Neuronal stem cell (in vitro differentiated cells): ENCODE measurements around the gene MN1.
A peak's percentile ranks its signal among the peaks of the same experiment; 100 is the strongest.

Experiments used
- DNase-seq: peaks from one replicate; pipeline ENCODE4 v3.0.0-alpha.2; 2013; ENCODE audit warnings: low spot score
- H2AFZ ChIP-seq: one replicate; pipeline ENCODE4 v1.6.1; 2013; ENCODE audit warnings: mild to moderate bottlenecking, low read length, inconsistent platforms
- H2AK5ac ChIP-seq: 2 replicates; pipeline ENCODE4 v1.6.1; 2013; ENCODE audit warnings: low read depth, mild to moderate bottlenecking, inconsistent platforms, low read length, moderate library complexity, mixed read lengths
- H2BK120ac ChIP-seq: 2 replicates; pipeline ENCODE4 v1.6.1; 2013; ENCODE audit warnings: low read depth, mild to moderate bottlenecking, inconsistent platforms, low read length, moderate library complexity, mixed read lengths
- H2BK12ac ChIP-seq: one replicate; pipeline ENCODE4 v1.6.1; 2013; ENCODE audit warnings: low read length, inconsistent platforms
- H2BK15ac ChIP-seq: 2 replicates; pipeline ENCODE4 v1.6.1; 2013; ENCODE audit warnings: mild to moderate bottlenecking, low read length, inconsistent platforms, mixed read lengths
- H2BK5ac ChIP-seq: one replicate; pipeline ENCODE4 v1.6.1; 2013; ENCODE audit warnings: inconsistent platforms, mild to moderate bottlenecking, low read length, moderate library complexity
- H3K14ac ChIP-seq: one replicate; pipeline ENCODE4 v1.6.1; 2013; ENCODE audit warnings: low read length, inconsistent platforms
- H3K18ac ChIP-seq: 2 replicates; pipeline ENCODE4 v1.6.1; 2013; ENCODE audit warnings: low read length, inconsistent platforms
- H3K23ac ChIP-seq: 2 replicates; pipeline ENCODE4 v1.6.1; 2013; ENCODE audit warnings: low read depth, mild to moderate bottlenecking, mixed read lengths, low read length, inconsistent platforms; ENCODE audit not compliant: poor library complexity
- H3K27ac ChIP-seq: replicated peaks from 3 replicates; pipeline ENCODE4 v1.5.1; 2013; ENCODE audit warnings: low read length, inconsistent platforms
- H3K27me3 ChIP-seq, 3 experiments: 2 replicates each; pipeline ENCODE4 v1.6.1; 2013; ENCODE audit warnings: low read length in 3 of 3, mild to moderate bottlenecking in 2 of 3, inconsistent platforms in 1 of 3, low read depth in 1 of 3, mixed read lengths in 1 of 3, moderate library complexity in 1 of 3; ENCODE audit not compliant: control insufficient read depth in 3 of 3, insufficient read depth in 3 of 3
- H3K36me3 ChIP-seq, 2 donors: replicated peaks in 1 of 2; 2 replicates each; pipeline ENCODE4 v1.6.1; 2013; ENCODE audit warnings: low read length in 2 of 2; ENCODE audit not compliant: control insufficient read depth in 2 of 2, insufficient read depth in 2 of 2
- H3K4ac ChIP-seq: 2 replicates; pipeline ENCODE4 v1.6.1; 2013; ENCODE audit warnings: inconsistent platforms, mild to moderate bottlenecking, low read length, moderate library complexity
- H3K4me1 ChIP-seq, 2 donors: 1 replicate in 1 of 2; 2 replicates in 1 of 2; pipeline ENCODE4 v1.6.1; 2013; ENCODE audit warnings: low read length in 2 of 2, low read depth in 1 of 2; ENCODE audit not compliant: control insufficient read depth in 2 of 2, insufficient read depth in 1 of 2
- H3K4me2 ChIP-seq: one replicate; pipeline ENCODE4 v1.6.1; 2013; ENCODE audit warnings: mild to moderate bottlenecking, low read length, inconsistent platforms; ENCODE audit not compliant: insufficient read depth, poor library complexity, severe bottlenecking
- H3K4me3 ChIP-seq, 2 donors: 2 replicates each; pipeline ENCODE4 v1.5.1; 2013; ENCODE audit warnings: low read length in 2 of 2, mild to moderate bottlenecking in 2 of 2, inconsistent platforms in 1 of 2, moderate library complexity in 1 of 2
- H3K79me1 ChIP-seq: one replicate; pipeline ENCODE4 v1.6.1; 2013; ENCODE audit warnings: low read depth, mild to moderate bottlenecking, inconsistent platforms, low read length, moderate library complexity
- H3K9ac ChIP-seq: one replicate; pipeline ENCODE4 v1.6.1; 2013; ENCODE audit warnings: mild to moderate bottlenecking, low read depth, low read length, inconsistent platforms; ENCODE audit not compliant: poor library complexity
- H3K9me3 ChIP-seq, 2 donors: replicated peaks in 1 of 2; 2 replicates each; pipeline versions ENCODE3 to v1.6.1; 2013; ENCODE audit warnings: low read length in 2 of 2, mild to moderate bottlenecking in 2 of 2, inconsistent platforms in 1 of 2, low read depth in 1 of 2, mixed read lengths in 1 of 2, moderate library complexity in 1 of 2; ENCODE audit not compliant: control insufficient read depth in 2 of 2, insufficient read depth in 1 of 2
- H4K8ac ChIP-seq: one replicate; pipeline ENCODE4 v1.6.1; 2013; ENCODE audit warnings: low read depth, mild to moderate bottlenecking, inconsistent platforms, low read length, moderate library complexity
- H4K91ac ChIP-seq: one replicate; pipeline ENCODE4 v1.6.1; 2013; ENCODE audit warnings: low read length, low read depth, mild to moderate bottlenecking, inconsistent platforms; ENCODE audit not compliant: poor library complexity
- WGBS, 2 donors: extraction: QIAGEN DNeasy Blood & Tissue Kit; methylation state at CpG; one replicate each; pipeline ENCODE4 v1.1.7; 2013; ENCODE audit warnings: missing lambda C conversion rate in 2 of 2, mixed read lengths in 1 of 2; ENCODE audit not compliant: insufficient read length in 2 of 2, insufficient replicate concordance in 1 of 2; ENCODE audit errors: extremely low coverage in 2 of 2; 5-methylcytosine and 5-hydroxymethylcytosine counted together

MN1 gene

GRCh38 chr22:27846248-27846757, 44.7 kb upstream of the MN1 start:
- Histone ChIP-seq H3K23ac (no peak overlapping the region), H2BK15ac (no peak overlapping the region), H3K14ac (no peak overlapping the region), H3K27ac (no peak overlapping the region), H2BK5ac (no peak overlapping the region), H3K4ac (no peak overlapping the region), H3K18ac (no peak overlapping the region), H3K4me3 (no peak overlapping the region), H3K9ac (no peak overlapping the region), H2BK12ac (no peak overlapping the region), H3K36me3 (peaks cover 6 to 34% of the 10 kb centered on the region in 2 donors), H3K9me3 (no peaks in the 10 kb centered on the region), H2AK5ac (no peak overlapping the region), H3K4me2 (no peak overlapping the region), H3K27me3 (no peaks in the 10 kb centered on the region), H3K79me1 (no peaks in the 10 kb centered on the region), H3K4me1 (peaks cover 29 to 32% of the 10 kb centered on the region in 2 donors), H4K91ac (no peak overlapping the region), H2BK120ac (no peak overlapping the region), H4K8ac (no peak overlapping the region), H2AFZ (no peak overlapping the region)
- WGBS, 2 donors = no CpG with 5 or more reads among the region's 5 CpGs
- no peak for DNase-seq

GRCh38 chr22:27845644-27846043, 44.1 kb upstream of the MN1 start:
- no peak overlapping the region for H2BK120ac ChIP-seq
- H3K4ac ChIP-seq = no peak overlapping the region
- H2BK5ac ChIP-seq = no peak overlapping the region
- no peak overlapping the region for H3K27ac ChIP-seq
- no peak overlapping the region for H2BK15ac ChIP-seq
- H3K23ac ChIP-seq = no peak overlapping the region
- H3K36me3 ChIP-seq = peaks cover 6 to 28% of the 10 kb centered on the region in 2 donors
- H2AK5ac ChIP-seq = no peak overlapping the region
- H3K18ac ChIP-seq = no peak overlapping the region
- no peaks in the 10 kb centered on the region for H3K79me1 ChIP-seq
- H4K91ac ChIP-seq = no peak overlapping the region
- no CpG with 5 or more reads among the region's 7 CpGs for WGBS, 2 donors
- no peaks in the 10 kb centered on the region for H3K27me3 ChIP-seq
- peaks cover 25 to 30% of the 10 kb centered on the region in 2 donors for H3K4me1 ChIP-seq
- H2AFZ ChIP-seq = no peak overlapping the region
- no peak overlapping the region for H2BK12ac ChIP-seq
- H3K4me2 ChIP-seq = no peak overlapping the region
- no peak for DNase-seq
- no peaks in the 10 kb centered on the region for H3K9me3 ChIP-seq
- H3K4me3 ChIP-seq = no peak overlapping the region
- no peak overlapping the region for H3K9ac ChIP-seq
- no peak overlapping the region for H3K14ac ChIP-seq
- H4K8ac ChIP-seq = no peak overlapping the region

- no peak overlapping the region for H2BK120ac ChIP-seq
- no peak overlapping the region for H3K4ac ChIP-seq
- H4K8ac ChIP-seq = no peak overlapping the region
- no peaks in the 10 kb centered on the region for H3K9me3 ChIP-seq
- peaks cover 6 to 21% of the 10 kb centered on the region in 2 donors for H3K36me3 ChIP-seq
- DNase-seq = no peak
- H4K91ac ChIP-seq = no peak overlapping the region
- H3K18ac ChIP-seq = peak overlapping the region; percentile 6
- no peak overlapping the region for H3K4me2 ChIP-seq
- H2BK15ac ChIP-seq = no peak overlapping the region
- H3K4me1 ChIP-seq = peaks cover 19 to 23% of the 10 kb centered on the region in 2 donors
- WGBS, 2 donors = no CpG with 5 or more reads among the region's 20 CpGs
- H2BK5ac ChIP-seq = no peak overlapping the region
- H3K27me3 ChIP-seq = no peaks in the 10 kb centered on the region
- no peak overlapping the region for H3K23ac ChIP-seq
- H2AFZ ChIP-seq = no peak overlapping the region
- H3K79me1 ChIP-seq = no peaks in the 10 kb centered on the region
- H3K27ac ChIP-seq = no peak overlapping the region
- H3K9ac ChIP-seq = no peak overlapping the region
- H3K14ac ChIP-seq = peak overlapping the region; percentile 12
- no peak overlapping the region for H2BK12ac ChIP-seq
- H3K4me3 ChIP-seq = no peak overlapping the region
- H2AK5ac ChIP-seq = peak overlapping the region; percentile 9
Observed at GRCh38 chr22:27844656-27845591, 43.4 kb upstream of the MN1 start.

GRCh38 chr22:27844256-27844655, 42.7 kb upstream of the MN1 start:
- Histone ChIP-seq H4K91ac (no peak overlapping the region), H3K4me1 (peaks cover 15 to 17% of the 10 kb centered on the region in 2 donors), H2AFZ (no peak overlapping the region), H3K18ac (peak overlapping the region; percentile 16), H2BK120ac (no peak overlapping the region), H4K8ac (no peak overlapping the region), H2BK5ac (no peak overlapping the region), H2BK12ac (no peak overlapping the region), H3K23ac (no peak overlapping the region), H3K14ac (no peak overlapping the region), H2BK15ac (no peak overlapping the region), H3K27me3 (no peaks in the 10 kb centered on the region), H2AK5ac (no peak overlapping the region), H3K36me3 (peaks cover 6 to 15% of the 10 kb centered on the region in 2 donors), H3K4ac (no peak overlapping the region), H3K79me1 (no peaks in the 10 kb centered on the region), H3K4me2 (no peak overlapping the region), H3K4me3 (no peak overlapping the region), H3K9ac (peak overlapping the region; percentile 18), H3K9me3 (no peaks in the 10 kb centered on the region), H3K27ac (no peak overlapping the region)
- DNase-seq = no peak
- WGBS, 2 donors = no CpG with 5 or more reads among the region's 6 CpGs
